ENCODE data around the gene MACROH2A1. TPM values are rescaled to one million over a fixed set of nuclear protein-coding genes. Genes with fewer than 3 reads are reported as not detected.

The MACROH2A1 gene
- total RNA-seq, 1 donor from 2014 or later = 390 TPM

DNA sequence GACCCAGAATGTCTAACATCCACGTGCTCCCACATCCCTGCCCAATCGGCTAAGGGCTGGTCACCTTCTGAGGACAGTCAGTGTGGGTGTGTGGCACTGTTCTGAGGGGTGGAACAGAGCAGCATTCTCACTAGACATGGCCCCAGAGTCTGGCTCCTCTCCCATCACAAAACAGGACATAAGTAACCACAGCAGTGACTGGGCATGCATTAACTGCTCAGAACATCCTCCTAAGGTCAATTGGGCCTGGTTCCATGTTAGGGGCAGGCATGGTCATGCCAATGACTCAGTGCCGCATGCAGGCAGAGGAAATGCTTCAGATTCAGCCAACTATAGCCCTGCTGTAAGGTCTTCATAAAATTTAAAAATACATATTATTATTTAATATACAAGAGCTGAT lies 12.9 kb downstream of the MACROH2A1 start:
- TF ChIP-seq, protein P1, sequence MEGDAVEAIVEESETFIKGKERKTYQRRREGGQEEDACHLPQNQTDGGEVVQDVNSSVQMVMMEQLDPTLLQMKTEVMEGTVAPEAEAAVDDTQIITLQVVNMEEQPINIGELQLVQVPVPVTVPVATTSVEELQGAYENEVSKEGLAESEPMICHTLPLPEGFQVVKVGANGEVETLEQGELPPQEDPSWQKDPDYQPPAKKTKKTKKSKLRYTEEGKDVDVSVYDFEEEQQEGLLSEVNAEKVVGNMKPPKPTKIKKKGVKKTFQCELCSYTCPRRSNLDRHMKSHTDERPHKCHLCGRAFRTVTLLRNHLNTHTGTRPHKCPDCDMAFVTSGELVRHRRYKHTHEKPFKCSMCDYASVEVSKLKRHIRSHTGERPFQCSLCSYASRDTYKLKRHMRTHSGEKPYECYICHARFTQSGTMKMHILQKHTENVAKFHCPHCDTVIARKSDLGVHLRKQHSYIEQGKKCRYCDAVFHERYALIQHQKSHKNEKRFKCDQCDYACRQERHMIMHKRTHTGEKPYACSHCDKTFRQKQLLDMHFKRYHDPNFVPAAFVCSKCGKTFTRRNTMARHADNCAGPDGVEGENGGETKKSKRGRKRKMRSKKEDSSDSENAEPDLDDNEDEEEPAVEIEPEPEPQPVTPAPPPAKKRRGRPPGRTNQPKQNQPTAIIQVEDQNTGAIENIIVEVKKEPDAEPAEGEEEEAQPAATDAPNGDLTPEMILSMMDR (conservative IDR thresholded peaks at IDR 0.05; ENCODE audit: low read depth, low read length) = no peak
- DNase-seq (ENCODE audit: low read depth) = no peak
- H3K4me3 ChIP-seq (ENCODE audit: low read depth, low read length) = no peak overlapping the region

GRCh38 chr5:135385576-135385975 lies 13.5 kb downstream of the MACROH2A1 start:
- H3K4me3 ChIP-seq (ENCODE audit: low read depth, low read length) = no peak overlapping the region
- DNase-seq (ENCODE audit: low read depth) = no peak
- TF ChIP-seq, protein P1 (conservative IDR thresholded peaks at IDR 0.05; ENCODE audit: low read depth, low read length) = no peak

DNA sequence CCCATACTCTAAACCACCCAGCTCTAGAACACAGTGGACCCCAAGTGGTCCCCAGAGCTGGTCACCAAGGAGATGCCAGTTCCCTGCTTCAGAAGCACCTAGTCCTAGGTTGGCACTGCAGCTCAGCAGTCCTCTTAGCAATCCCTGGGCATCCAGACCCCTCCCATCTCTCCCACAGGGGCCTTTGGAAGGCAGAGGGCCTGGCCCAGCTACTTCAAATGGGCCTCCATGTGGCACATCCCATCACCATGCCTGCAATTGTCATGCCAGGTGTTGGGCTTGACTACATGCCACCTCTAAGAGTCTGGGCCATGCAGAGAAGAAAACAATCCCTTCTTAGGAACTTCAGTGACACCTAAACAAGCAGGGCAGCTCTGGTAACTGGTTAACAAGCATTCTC lies 14.1 kb downstream of the MACROH2A1 start:
- H3K4me3 ChIP-seq (ENCODE audit: low read depth, low read length) = no peak overlapping the region
- no peak for DNase-seq (ENCODE audit: low read depth)
- TF ChIP-seq, protein P1 (conservative IDR thresholded peaks at IDR 0.05; ENCODE audit: low read depth, low read length) = no peak

DNA sequence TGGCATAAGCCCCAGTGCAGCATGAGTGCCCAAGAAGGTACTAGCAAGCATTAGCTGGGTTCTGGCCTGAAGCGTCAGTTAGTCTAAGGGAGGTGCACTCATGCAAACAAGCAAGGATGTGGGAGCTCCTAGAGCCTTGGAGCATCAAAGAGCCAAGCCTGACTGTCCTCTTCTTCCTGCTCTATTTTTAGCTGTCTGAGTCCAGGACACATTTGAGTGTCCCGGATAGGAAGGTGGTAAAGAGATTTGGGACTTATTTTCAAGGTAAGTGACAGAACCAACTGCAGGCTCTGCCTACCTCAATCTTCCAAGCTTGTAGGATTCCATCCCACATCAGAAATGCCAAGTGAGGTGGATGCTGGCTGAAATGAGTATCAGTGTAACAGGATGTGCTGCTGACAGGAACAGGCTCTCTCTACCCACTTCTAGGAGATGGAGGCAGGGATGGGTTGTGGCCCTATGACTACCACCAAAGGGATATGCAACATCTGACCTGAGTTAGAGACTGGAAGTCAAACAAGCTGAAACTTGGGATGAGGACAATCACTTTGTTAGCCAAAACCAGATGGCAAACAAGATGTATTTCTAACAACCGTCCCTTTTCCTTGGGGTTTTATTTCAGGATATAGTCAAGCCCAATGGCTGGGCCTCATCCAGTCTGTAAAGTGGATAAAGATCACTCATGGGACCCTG lies 15.1 kb downstream of the MACROH2A1 start:
- TF ChIP-seq, protein P1 (conservative IDR thresholded peaks at IDR 0.05; ENCODE audit: low read depth, low read length) = no peak
- no peak for DNase-seq (ENCODE audit: low read depth)
- no peak overlapping the region for H3K4me3 ChIP-seq (ENCODE audit: low read depth, low read length)

GRCh38 chr5:135382981-135383380 lies 16.1 kb downstream of the MACROH2A1 start:
- no peak overlapping the region for H3K4me3 ChIP-seq (ENCODE audit: low read depth, low read length)
- TF ChIP-seq, protein P1 (conservative IDR thresholded peaks at IDR 0.05; ENCODE audit: low read depth, low read length) = no peak
- DNase-seq (ENCODE audit: low read depth) = no peak

DNA sequence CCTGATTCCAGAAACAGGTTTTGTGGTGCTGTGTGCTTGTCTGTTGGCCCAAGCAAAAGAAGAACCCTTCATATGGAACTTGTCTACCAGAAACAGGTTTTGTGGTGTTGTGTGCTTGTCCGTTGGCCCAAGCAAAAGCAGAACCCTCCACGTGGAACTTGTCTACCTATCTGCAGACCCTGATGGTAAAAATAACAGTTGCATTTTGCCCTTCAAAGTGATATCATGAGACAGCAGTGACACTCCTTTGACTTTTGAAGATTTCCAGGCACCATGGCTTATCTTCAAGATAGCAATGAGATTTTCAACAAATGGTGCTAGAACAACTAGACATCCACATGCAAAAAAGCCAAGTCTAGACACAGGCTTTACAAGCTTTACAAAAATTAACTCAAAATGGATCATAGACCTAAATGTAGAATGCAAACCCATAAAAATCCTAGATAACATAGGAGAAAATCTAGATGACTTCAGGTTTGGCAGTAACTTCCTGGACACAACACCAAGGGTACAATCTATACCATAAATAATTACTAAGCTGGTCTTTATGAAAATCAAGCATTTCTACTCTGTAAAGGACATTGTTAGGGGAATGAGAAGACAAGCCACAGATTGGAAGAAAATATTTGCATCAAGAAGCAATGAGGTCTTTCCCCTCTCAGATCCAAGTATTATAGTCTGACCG lies 16.8 kb downstream of the MACROH2A1 start:
- no peak for DNase-seq (ENCODE audit: low read depth)
- H3K4me3 ChIP-seq (ENCODE audit: low read depth, low read length) = no peak overlapping the region
- TF ChIP-seq, protein P1 (conservative IDR thresholded peaks at IDR 0.05; ENCODE audit: low read depth, low read length) = no peak
